GM12878 (cell line): ENCODE data around the gene MTF1. TPM values are rescaled to one million over a fixed set of nuclear protein-coding genes. Genes with fewer than 3 reads are reported as not detected.

Experiments
- ATAC-seq: fragments of 200-7000 bp; cut with Tn5 transposase; 3 replicates; pipeline ENCODE4 v1.9.1; 2020; ENCODE audit warnings: mild to moderate bottlenecking, moderate library complexity
- BruUV-seq: library from RNA; stranded (reverse); fragments of 400-500 nt; replicated peaks from 2 replicates; lab custom pipeline; 2021; lab: Mats Ljungman, UMichigan
- CTCF ChIA-PET: fragments of 300-600 bp; sonication (Branson Sonifier 250); formaldehyde crosslinking; extraction: SDS; loops from one replicate; lab custom pipeline; 2021; ENCODE audit warnings: inconsistent platforms; lab: Yijun Ruan, JAX
- POLR2A ChIA-PET: fragments of 350-600 bp; formaldehyde crosslinking; extraction: SDS; loops from one replicate; lab custom pipeline; 2021; ENCODE audit warnings: inconsistent platforms; lab: Charles Lee
- RAD21 ChIA-PET: fragments of 300-600 bp; sonication (Branson Sonifier 250); formaldehyde crosslinking; loops from one replicate; lab custom pipeline; 2023; ENCODE audit warnings: antibody characterized with exemption; ENCODE audit not compliant: unreplicated experiment; lab: Charles Lee
- SMC1A ChIA-PET: fragments of 300-600 bp; sonication (Branson Sonifier 250); formaldehyde crosslinking; loops from one replicate; lab custom pipeline; 2023; ENCODE audit not compliant: unreplicated experiment, uncharacterized antibody; lab: Charles Lee
- DNase-seq: peaks from one replicate; pipeline ENCODE4 v3.0.0-alpha.2; 2011; ENCODE audit warnings: low read depth, low spot score
- FAIRE-seq: peaks from 3 replicates; lab custom pipeline; 2011; peaks lifted over from hg19 to GRCh38; lab: Jason Lieb, UNC
- H2AFZ ChIP-seq: 2 replicates; pipeline ENCODE4 v1.6.0; 2011; ENCODE audit warnings: low read depth, low read length, control low read depth; ENCODE audit not compliant: control insufficient read depth
- H3K27ac ChIP-seq: 2 replicates; pipeline ENCODE4 v1.5.1; 2011; ENCODE audit warnings: control low read depth; ENCODE audit not compliant: control insufficient read depth, insufficient read depth
- H3K27me3 ChIP-seq, 2 experiments: replicated peaks in 1 of 2; 2 replicates each; pipeline versions ENCODE4 v1.6.0 to v1.6.1; 2011; ENCODE audit warnings: low read length in 1 of 2; ENCODE audit not compliant: control insufficient read depth in 2 of 2, insufficient read depth in 2 of 2
- H3K36me3 ChIP-seq, 2 experiments: 2 replicates each; pipeline ENCODE4 v1.5.1; 2011; ENCODE audit warnings: low read length in 1 of 2; ENCODE audit not compliant: control insufficient read depth in 2 of 2, insufficient read depth in 2 of 2
- H3K4me1 ChIP-seq: 2 replicates; pipeline ENCODE4 v1.6.1; 2011; ENCODE audit warnings: mild to moderate bottlenecking, low read length, moderate library complexity, mixed read lengths; ENCODE audit not compliant: control insufficient read depth, insufficient read depth
- H3K4me2 ChIP-seq: 2 replicates; pipeline ENCODE4 v1.6.0; 2011; ENCODE audit warnings: control low read depth; ENCODE audit not compliant: control insufficient read depth, insufficient read depth
- H3K4me3 ChIP-seq: fragments of 200-600 bp; sonication (generic); 2 replicates; pipeline ENCODE4 v1.5.1; 2016
- H3K79me2 ChIP-seq: 2 replicates; pipeline ENCODE4 v1.6.0; 2011; ENCODE audit warnings: low read length; ENCODE audit not compliant: control insufficient read depth, insufficient read depth
- H3K9ac ChIP-seq: 2 replicates; pipeline ENCODE4 v1.8.0; 2011; ENCODE audit warnings: low read length, control low read depth, mixed read lengths; ENCODE audit not compliant: control insufficient read depth, insufficient read depth
- H3K9me3 ChIP-seq: replicated peaks from 3 replicates; pipeline ENCODE4 v1.5.1; 2011; ENCODE audit warnings: mild to moderate bottlenecking, low read length; ENCODE audit not compliant: control insufficient read depth, insufficient read depth
- H4K20me1 ChIP-seq: 2 replicates; pipeline ENCODE4 v1.6.0; 2011; ENCODE audit not compliant: control insufficient read depth, insufficient read depth
- BCLAF1 ChIP-seq: fragments of 450-650 bp; IDR thresholded peaks from 2 replicates; pipeline ENCODE4 v1.6.1; 2017; ENCODE audit warnings: antibody characterized with exemption, mild to moderate bottlenecking, moderate library complexity
- CBX5 ChIP-seq: sonication (generic); IDR thresholded peaks from 2 replicates; pipeline ENCODE4 v1.6.1; 2016; ENCODE audit warnings: low read depth, moderate library complexity, mild to moderate bottlenecking, inconsistent platforms
- CREM ChIP-seq: IDR thresholded peaks from 2 replicates; pipeline ENCODE4 v1.6.1; 2014; ENCODE audit warnings: antibody characterized with exemption, low read depth
- CUX1 ChIP-seq: IDR thresholded peaks from 2 replicates; pipeline ENCODE4 v1.6.1; 2012; ENCODE audit warnings: improper control_type of control experiment, low read depth, low read length; ENCODE audit not compliant: insufficient replicate concordance
- FOXK2 ChIP-seq: fragments of 450-650 bp; IDR thresholded peaks from 2 replicates; pipeline ENCODE4 v1.6.1; 2017; ENCODE audit warnings: mild to moderate bottlenecking, moderate library complexity
- HCFC1 ChIP-seq: fragments of 150-350 bp; IDR thresholded peaks from 2 replicates; pipeline ENCODE4 v1.6.1; 2014; ENCODE audit warnings: low read length
- MAX ChIP-seq: IDR thresholded peaks from 2 replicates; pipeline ENCODE4 v1.6.1; 2012; ENCODE audit warnings: low read depth, low read length, improper control_type of control experiment
- MEF2A ChIP-seq: IDR thresholded peaks from 2 replicates; pipeline ENCODE4 v1.6.1; 2011; ENCODE audit warnings: low read depth, mild to moderate bottlenecking, low read length, moderate library complexity; ENCODE audit not compliant: insufficient read depth
- SKIL ChIP-seq: fragments of 450-650 bp; IDR thresholded peaks from 2 replicates; pipeline ENCODE4 v1.6.1; 2017; ENCODE audit warnings: mild to moderate bottlenecking, low read depth, inconsistent platforms; ENCODE audit not compliant: poor library complexity, severe bottlenecking
- WGBS: methylation state at CpG from one replicate; pipeline ENCODE4 v1.1.6; 2016; ENCODE audit warnings: low lambda C conversion rate; ENCODE audit not compliant: insufficient replicate concordance, insufficient coverage; ENCODE audit errors: missing lambda C conversion rate; 5-methylcytosine and 5-hydroxymethylcytosine counted together
- in situ Hi-C: fragments of 300-500 bp; cut with MboI; formaldehyde crosslinking; loops from 9 replicates; pipeline ENCODE4 v1.14.3; 2018; ENCODE audit warnings: mixed read lengths
- intact Hi-C: fragments of 100-400 bp; cut with micrococcal nuclease; formaldehyde crosslinking; loops from one replicate; pipeline ENCODE4 v1.14.2; 2022; ENCODE audit not compliant: unreplicated experiment
- polyA plus RNA-seq, 11 experiments: library from polyadenylated mRNA; depleted of rRNA in 4 of 11; unstranded in 6 of 11; stranded (reverse) in 5 of 11; fragments of >200 nt; fragmentation: Nextera tagmentation in 4 of 11; fragmentation: Illumina TruSeq in 1 of 11; extraction: Ambion mirVana in 4 of 11; extraction: Trizol in 1 of 11; gene quantifications; 1 replicate in 1 of 11; 2 replicates in 10 of 11; pipeline versions ENCODE4 v1.2.1 to v1.2.3, GENCODE V29; 2011 to 2016; ENCODE audit warnings: inconsistent platforms in 2 of 11, missing spikeins in 2 of 11, low read depth in 1 of 11
- total RNA-seq, 4 experiments: library from RNA; depleted of rRNA in 3 of 4; stranded (reverse); fragments of >200 nt in 3 of 4; fragmentation: Illumina TruSeq in 1 of 4; extraction: Trizol in 1 of 4; gene quantifications; 2 replicates each; pipeline versions ENCODE4 v1.2.1 to v1.2.3, GENCODE V29; 2013 to 2021

Gene MTF1
- total and polyA plus RNA-seq, 10 of the 15 experiments (the other 5 are each of a cell fraction or from before 2014, with no cell fraction given), result 2.2 to 20.4 (median 6.7) TPM

GRCh38 chr1:37765916-37766664 lies 93.3 kb downstream of the MTF1 start (continued):
- no peak for TF ChIP-seq CUX1
- no peak for TF ChIP-seq CBX5
- TF ChIP-seq HCFC1, result no peak
- TF ChIP-seq FOXK2, result peak; percentile 81
- TF ChIP-seq, all 136 proteins: peak for 6

- H3K79me2 ChIP-seq, result no peaks in the 10 kb centered on the region
- H3K27me3 ChIP-seq, result peaks cover 5 to 14% of the 10 kb centered on the region in 2 experiments; a peak in 3 of 4 replicates
- no peak for DNase-seq
- RAD21 ChIA-PET, result interaction anchor here (1.8 kb wide), 1 partner anchor 83 kb away, joined by 4 read pairs; no protein-coding TSS in a partner anchor
- no peaks in the 10 kb centered on the region for H3K4me1 ChIP-seq
- H3K9me3 ChIP-seq, result no peaks in the 10 kb centered on the region; the same call in 2 of the 3 replicates
- intact Hi-C loops (no loop called here), in situ Hi-C loops (no loop called here)
- no peak within 1 kb of the TSS for H3K9ac ChIP-seq
- SMC1A ChIA-PET, result interaction anchor here (0.8 to 0.9 kb wide), 2 partner anchors 8 to 76 kb away, joined by 3 to 4 read pairs; no protein-coding TSS in a partner anchor
- H4K20me1 ChIP-seq, result no peaks in the 10 kb centered on the region
- no peak within 1 kb of the TSS for H2AFZ ChIP-seq
- no peaks in the 10 kb centered on the region for H3K36me3 ChIP-seq
- POLR2A ChIA-PET, result interaction anchor here (1.2 kb wide), 1 partner anchor 91 kb away, joined by 4 read pairs; no protein-coding TSS in a partner anchor
- TF ChIP-seq MEF2A, result no peak
- TF ChIP-seq MAX, result no peak
- no peak for TF ChIP-seq BCLAF1
- no peak for TF ChIP-seq CREM
- no peak for TF ChIP-seq SKIL
- BruUV-seq, result no TSS peak
- H3K4me2 ChIP-seq, result peak within 1 kb of the TSS; percentile 21; the same call in 1 of the 2 replicates
- ATAC-seq, result no peak; the same call in 2 of the 3 replicates
- FAIRE-seq, result no peak
- CTCF ChIA-PET, result interaction anchor here (1.7 kb wide), 1 partner anchor 83 kb away, joined by 6 read pairs; no protein-coding TSS in a partner anchor
- WGBS, result 46% methylated on average over 32 of the region's 33 CpGs
- H3K27ac ChIP-seq, result no peak within 1 kb of the TSS
- peak within 1 kb of the TSS; percentile 18; the same call in 1 of the 2 replicates for H3K4me3 ChIP-seq
These were observed 94.4 kb downstream of the MTF1 start, which contains the start of gene EPHA10 for GRCh38 chr1:37764888-37765441. Gene EPHA10, minus strand, starts transcription at chr1:37765120. Its CDS starts 54 bp downstream, at chr1:37765066.
